Stomach (tissue), 9 donors: ENCODE measurements around the gene MIPOL1. TPM values are rescaled to one million over a fixed set of nuclear protein-coding genes. Genes with fewer than 3 reads are reported as not detected.
"Not testable (repeated sequence)": the region's sequence is repeated elsewhere in the genome, so short reads cannot be mapped to it uniquely, and the experiment has no call there.

Experiments used
- DNase-seq, 2 donors: peaks; one replicate each; pipeline versions ENCODE4 v3.0.0 to v3.0.0-alpha.2; 2013 to 2019
- H3K27ac ChIP-seq, 5 donors: fragments of 200-600 bp in 4 of 5; sonication (generic) in 4 of 5; one replicate each; pipeline ENCODE4 v1.5.1; 2013 to 2019; ENCODE audit warnings: mild to moderate bottlenecking in 1 of 5, moderate library complexity in 1 of 5
- H3K27me3 ChIP-seq, 3 donors: fragments of 200-600 bp; sonication (generic); one replicate each; pipeline ENCODE4 v1.5.1; 2017 to 2019; ENCODE audit warnings: mixed run types in 1 of 3
- H3K36me3 ChIP-seq, 4 donors: fragments of 200-600 bp; sonication (generic); 1 replicate in 3 of 4; 2 replicates in 1 of 4; pipeline ENCODE4 v1.5.1; 2016 to 2019
- H3K4me1 ChIP-seq, 4 donors: fragments of 200-600 bp; sonication (generic); one replicate each; pipeline ENCODE4 v1.5.1; 2016 to 2019
- H3K4me3 ChIP-seq, 4 donors: fragments of 200-600 bp; sonication (generic) in 3 of 4; one replicate each; pipeline ENCODE4 v1.5.1; 2016 to 2019; ENCODE audit warnings: mild to moderate bottlenecking in 1 of 4
- H3K9me3 ChIP-seq, 4 donors: fragments of 200-600 bp; sonication (generic); one replicate each; pipeline ENCODE4 v1.5.1; 2016 to 2019
- CTCF ChIP-seq, 7 experiments: fragments of 450-650 bp in 4 of 7; fragments of 200-600 bp in 3 of 7; sonication (generic) in 3 of 7; IDR thresholded peaks; one replicate each; pipeline ENCODE4 v1.5.1; 2016 to 2019; ENCODE audit warnings: antibody characterized with exemption in 7 of 7, control low read depth in 2 of 7, mild to moderate bottlenecking in 1 of 7
- EP300 ChIP-seq: sonication (generic); formaldehyde crosslinking; IDR thresholded peaks from one replicate; pipeline ENCODE4 v1.6.1; 2017; ENCODE audit warnings: antibody characterized with exemption
- POLR2A ChIP-seq, 4 donors: fragments of 450-650 bp; IDR thresholded peaks; one replicate each; pipeline ENCODE4 v1.6.1; 2016; ENCODE audit warnings: antibody characterized with exemption in 4 of 4, control low read depth in 2 of 4, mild to moderate bottlenecking in 1 of 4, moderate library complexity in 1 of 4
- POLR2AphosphoS5 ChIP-seq, 3 donors: sonication (generic); formaldehyde crosslinking; IDR thresholded peaks; one replicate each; pipeline ENCODE4 v1.6.1; 2016; ENCODE audit warnings: antibody characterized with exemption in 3 of 3
- WGBS, 5 donors: extraction: QIAGEN DNeasy Blood & Tissue Kit in 3 of 5; methylation state at CpG; one replicate each; pipeline versions ENCODE4 v1.1.5 to v1.1.7; 2013 to 2018; 5-methylcytosine and 5-hydroxymethylcytosine counted together
- intact Hi-C: fragments of 100-400 bp; cut with DNase I; formaldehyde crosslinking; loops from one replicate; pipeline ENCODE4 v1.15.1; 2023; ENCODE audit warnings: low total_unique reads
- polyA plus RNA-seq, 3 donors: library from polyadenylated mRNA; stranded (reverse); fragments of 200-250 nt; gene quantifications; one replicate each; pipeline ENCODE4 v1.2.3, GENCODE V29; 2013
- total RNA-seq, 5 donors: library from RNA; depleted of rRNA; stranded (reverse); fragments of >200 nt; gene quantifications; one replicate each; pipeline versions ENCODE4 v1.1.0 to v1.2.3, GENCODE V29; 2014 to 2016
- donor health status: healthy with polysubstance abuse.
- donor health status: Bipolar disorder and iron deficiency.
- donor health status: healthy.

Gene MIPOL1
- total and polyA plus RNA-seq, 8 donors: 2.2 to 133 (median 15.8) TPM

DNA sequence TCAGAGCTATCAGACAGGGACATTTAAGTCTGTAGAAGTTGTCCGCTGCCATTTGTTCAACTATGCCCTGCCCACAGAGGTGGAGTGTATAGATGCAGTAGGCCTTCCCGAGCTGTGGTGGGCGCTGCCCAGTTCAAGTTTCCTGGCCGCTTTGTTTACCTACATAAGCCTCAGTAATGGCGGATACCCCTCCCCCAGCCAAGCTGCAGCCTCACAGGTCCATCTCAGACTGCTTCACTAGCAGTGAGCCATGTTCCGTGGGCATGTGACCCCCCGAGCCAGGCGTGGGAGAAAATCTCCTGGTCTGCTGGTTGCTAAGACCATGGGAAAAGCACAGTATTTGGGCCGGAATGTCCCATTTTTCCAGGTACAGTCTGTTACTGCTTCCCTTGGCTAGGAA is 165.9 kb downstream of the MIPOL1 start:
- Histone ChIP-seq H3K4me1 (no peaks in the 10 kb centered on the region), H3K27ac (no peak overlapping the region), H3K4me3 (no peak overlapping the region), H3K36me3 (peaks cover 0 to 40% (median 5%) of the 10 kb centered on the region in 4 donors), H3K9me3 (peaks cover 0 to 19% (median 16%) of the 10 kb centered on the region in 4 donors), H3K27me3 (no peaks in the 10 kb centered on the region)
- DNase-seq: no peak
- intact Hi-C loops: no loop called here
- TF ChIP-seq CTCF (IDR thresholded peaks at IDR 0.05) (no peak), EP300 (no peak), POLR2AphosphoS5 (IDR thresholded peaks at IDR 0.05) (no peak), POLR2A (IDR thresholded peaks at IDR 0.05) (no peak)
- 84 to 98% (median 96%) methylated on average over 8 to 9 of the region's 9 CpGs for WGBS, 5 donors

DNA sequence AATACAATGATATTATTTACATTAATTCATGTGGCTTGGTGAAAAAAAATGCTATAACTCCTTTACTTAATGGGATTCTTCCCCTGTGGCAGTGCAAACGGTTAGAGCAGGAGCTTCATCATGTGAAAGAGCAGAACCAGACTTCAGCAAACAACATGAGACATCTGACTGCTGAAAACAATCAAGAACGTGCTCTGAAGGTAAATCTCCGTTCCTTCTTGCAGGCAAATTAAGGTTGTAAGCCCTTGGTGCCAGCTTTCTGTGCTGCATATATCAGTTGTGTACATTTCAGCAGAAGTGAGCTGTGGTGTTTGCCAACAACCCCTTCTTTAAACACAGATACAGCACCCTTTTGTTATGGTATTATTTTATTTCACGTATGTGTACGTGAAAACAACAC is 171.7 kb downstream of the MIPOL1 start:
- no peak for TF ChIP-seq EP300
- TF ChIP-seq POLR2AphosphoS5 (IDR thresholded peaks at IDR 0.05): no peak
- Histone ChIP-seq H3K27ac (no peak overlapping the region), H3K36me3 (peaks cover 0 to 12% (median 0%) of the 10 kb centered on the region in 4 donors), H3K9me3 (peaks cover 0 to 9% (median 3%) of the 10 kb centered on the region in 4 donors), H3K4me3 (no peak overlapping the region), H3K27me3 (no peaks in the 10 kb centered on the region), H3K4me1 (peaks cover 0 to 6% (median 3%) of the 10 kb centered on the region in 4 donors)
- peak in 1 of 2 donors; percentile 41 for DNase-seq
- WGBS, 5 donors: 15 to 36% (median 29%) methylated on average over 5 of the region's 5 CpGs
- intact Hi-C loops: no loop called here

DNA sequence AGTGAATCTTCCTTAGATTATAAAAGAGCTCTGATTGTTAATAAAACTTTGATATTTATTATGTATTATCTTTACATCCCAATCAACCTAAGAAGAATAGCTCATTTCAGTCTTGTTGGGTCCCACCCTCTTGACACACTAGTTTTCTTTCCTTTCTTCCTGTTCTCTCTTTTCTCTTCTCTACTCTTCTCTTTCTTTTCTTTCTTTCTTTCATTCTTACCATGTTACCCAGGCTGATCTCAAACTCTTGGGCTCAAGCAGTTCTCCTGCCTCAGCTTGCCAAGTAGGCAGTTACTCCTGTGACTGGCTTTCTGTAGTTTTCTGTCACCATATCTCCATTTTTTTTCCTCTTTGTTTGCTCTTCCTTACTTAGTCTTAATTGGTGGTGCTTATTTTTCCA is 177.8 kb downstream of the MIPOL1 start:
- intact Hi-C loops: no loop called here
- Histone ChIP-seq H3K36me3 (no peaks in the 10 kb centered on the region), H3K4me1 (no peaks in the 10 kb centered on the region), H3K27me3 (no peaks in the 10 kb centered on the region), H3K27ac (no peak overlapping the region), H3K9me3 (no peaks in the 10 kb centered on the region), H3K4me3 (no peak overlapping the region)
- no peak for TF ChIP-seq EP300
- no peak for TF ChIP-seq POLR2AphosphoS5 (IDR thresholded peaks at IDR 0.05)
- no peak for TF ChIP-seq CTCF (IDR thresholded peaks at IDR 0.05)
- TF ChIP-seq POLR2A (IDR thresholded peaks at IDR 0.05): no peak
- DNase-seq: no peak

DNA sequence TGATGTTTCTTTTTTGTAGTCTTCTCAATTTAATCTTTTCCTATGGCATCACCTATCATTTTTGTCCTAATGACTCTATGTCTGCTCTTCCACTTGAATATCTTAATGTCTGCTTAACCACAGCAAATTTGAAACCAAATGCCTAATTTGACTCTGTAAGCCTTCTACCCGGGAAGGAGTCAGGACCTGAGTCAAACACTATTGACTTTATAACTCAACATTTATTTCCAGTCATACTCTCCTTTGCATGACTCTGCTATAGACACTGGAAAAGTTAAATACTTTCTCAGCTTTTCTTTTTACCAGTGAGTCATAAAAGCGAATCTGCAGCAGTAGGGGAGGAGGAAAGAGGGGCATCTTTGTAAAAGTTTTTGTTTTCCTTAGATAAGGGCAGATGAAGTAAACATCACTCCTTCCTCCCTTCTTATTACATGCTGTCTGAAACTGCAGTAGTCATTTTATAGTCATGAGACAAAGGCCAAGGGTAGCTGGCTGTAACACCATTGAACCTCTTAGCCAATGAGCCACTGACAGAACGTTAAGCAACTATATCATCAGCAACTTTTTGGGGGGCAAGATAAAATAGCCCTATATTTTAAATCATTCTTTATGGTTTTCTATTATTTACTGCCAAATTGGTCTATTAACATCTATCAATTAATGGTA is 179.3 kb downstream of the MIPOL1 start:
- 73 to 80% (median 76%) methylated on average over 3 of the region's 3 CpGs for WGBS, 5 donors
- Histone ChIP-seq H3K27ac (no peak overlapping the region), H3K4me3 (no peak overlapping the region), H3K9me3 (no peaks in the 10 kb centered on the region), H3K4me1 (no peaks in the 10 kb centered on the region), H3K36me3 (no peaks in the 10 kb centered on the region), H3K27me3 (no peaks in the 10 kb centered on the region)
- TF ChIP-seq CTCF (IDR thresholded peaks at IDR 0.05): no peak
- TF ChIP-seq EP300: no peak
- no peak for TF ChIP-seq POLR2A (IDR thresholded peaks at IDR 0.05)
- TF ChIP-seq POLR2AphosphoS5 (IDR thresholded peaks at IDR 0.05): no peak
- no peak for DNase-seq
- intact Hi-C loops: no loop called here

DNA sequence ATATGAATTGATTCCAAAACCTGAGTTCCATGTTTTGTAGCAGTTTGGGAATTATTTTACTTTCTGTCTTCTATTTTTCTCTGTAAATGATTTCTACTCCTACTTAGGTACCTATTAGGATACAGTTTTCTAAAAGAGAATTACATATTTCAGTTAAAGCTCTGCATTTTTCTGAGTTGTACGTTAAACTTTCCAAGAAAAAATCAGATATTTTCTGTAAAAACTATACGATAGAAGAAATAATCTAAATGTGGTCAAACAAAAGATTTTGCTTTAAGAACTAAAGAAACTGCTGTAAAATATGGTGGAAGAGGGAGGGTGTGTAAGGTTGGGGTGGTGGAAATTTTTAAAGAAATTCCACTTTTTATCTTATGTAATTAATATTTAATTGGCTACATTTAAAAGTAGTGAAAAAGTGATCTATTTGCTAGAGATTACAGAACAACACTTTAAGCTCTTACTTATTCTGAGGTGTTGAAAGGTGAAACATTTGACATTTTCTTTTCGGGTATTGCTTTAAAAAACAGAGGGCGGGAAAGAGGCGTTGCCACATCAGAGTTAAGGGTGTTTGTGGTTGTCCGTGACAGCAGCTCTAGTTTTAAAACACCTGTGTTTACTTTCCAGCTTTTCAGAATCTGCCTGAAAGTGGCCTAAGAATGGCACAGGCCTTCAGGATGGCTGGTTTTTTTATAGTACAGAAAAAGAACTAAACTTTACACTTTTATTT is 187.3 kb downstream of the MIPOL1 start:
- DNase-seq: peak in 1 of 2 donors; percentile 82
- Histone ChIP-seq H3K4me1 (no peaks in the 10 kb centered on the region), H3K27me3 (no peaks in the 10 kb centered on the region), H3K9me3 (no peaks in the 10 kb centered on the region), H3K4me3 (no peak overlapping the region), H3K27ac (no peak overlapping the region), H3K36me3 (no peaks in the 10 kb centered on the region)
- TF ChIP-seq POLR2AphosphoS5 (IDR thresholded peaks at IDR 0.05) (no peak), EP300 (no peak), POLR2A (IDR thresholded peaks at IDR 0.05) (no peak), CTCF (IDR thresholded peaks at IDR 0.05) (no peak)
- intact Hi-C loops: no loop called here
- 29 to 48% (median 45%) methylated on average over 6 of the region's 6 CpGs for WGBS, 5 donors

DNA sequence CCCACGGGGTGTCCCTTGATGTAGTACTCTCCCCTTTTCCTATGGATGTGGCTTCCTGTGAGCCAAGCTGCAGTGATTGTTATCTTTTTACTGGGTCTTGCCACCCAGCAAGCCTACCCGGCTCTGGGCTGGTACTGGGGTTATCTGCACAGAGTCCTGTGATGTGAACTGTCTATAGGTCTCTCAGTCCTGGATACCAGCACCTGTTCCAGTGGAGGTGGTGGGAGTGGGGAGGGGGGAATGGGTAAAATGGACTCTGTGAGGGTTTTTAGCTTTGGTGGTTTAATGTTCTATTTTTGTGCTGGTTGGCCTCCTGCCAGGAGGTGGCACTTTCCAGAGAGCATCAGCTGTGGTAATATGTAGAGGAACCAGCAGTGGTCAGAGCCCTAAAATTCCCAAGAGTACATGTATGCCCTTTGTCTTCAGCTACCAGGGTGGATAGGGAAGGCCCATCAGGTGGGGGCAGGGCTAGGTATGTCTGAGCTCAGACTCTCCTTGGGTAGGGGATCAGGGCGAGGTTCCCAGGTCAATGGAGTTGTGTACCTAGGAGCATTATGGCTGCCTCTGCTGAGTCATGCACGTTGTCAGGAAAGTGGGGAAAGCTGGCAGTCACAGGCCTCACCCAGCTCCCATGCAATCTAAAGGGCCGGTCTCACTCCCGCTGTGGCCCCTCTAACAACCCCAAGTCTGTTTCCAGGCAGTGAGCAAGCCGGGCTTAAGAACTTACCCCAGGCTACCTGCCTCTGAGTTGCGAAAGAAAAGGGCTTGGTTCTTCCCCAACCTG is 199.6 kb downstream of the MIPOL1 start:
- WGBS, 5 donors: 80 to 88% (median 81%) methylated on average over 5 to 8 of the region's 8 CpGs
- H3K36me3 ChIP-seq, H3K27ac ChIP-seq, DNase-seq, H3K4me3 ChIP-seq, H3K4me1 ChIP-seq, H3K27me3 ChIP-seq, intact Hi-C loops: not testable (repeated sequence)
- peaks cover 0 to 27% (median 18%) of the 10 kb centered on the region in 4 donors for H3K9me3 ChIP-seq
